ENCODE measurements around the gene TMEM154. TPM values are rescaled to one million over a fixed set of nuclear protein-coding genes. Genes with fewer than 3 reads are reported as not detected.

The TMEM154 gene
- total RNA-seq, 1 experiment from 2014 or later: 0.22 TPM

GRCh38 chr4:152594978-152595925 is 84.5 kb downstream of the TMEM154 start:
- Histone ChIP-seq H3K79me2 (ENCODE audit: low read length) (no peaks in the 10 kb centered on the region), H3K36me3 (ENCODE audit: insufficient read depth, low read length) (no peaks in the 10 kb centered on the region), H3K4me2 (ENCODE audit: low read depth, low read length, poor library complexity, severe bottlenecking) (no peak overlapping the region), H4K20me1 (ENCODE audit: insufficient read depth, low read depth, low read length) (no peaks in the 10 kb centered on the region), H3K9me2 (replicated peaks; ENCODE audit: insufficient read depth, low read length) (no peaks in the 10 kb centered on the region), H3K4me1 (ENCODE audit: low read length) (no peaks in the 10 kb centered on the region), H3K9ac (ENCODE audit: low read length) (no peak overlapping the region), H3K27me3 (ENCODE audit: low read length) (no peaks in the 10 kb centered on the region), H3K4me3 (ENCODE audit: low read length) (no peak overlapping the region), H3K9me3 (ENCODE audit: low read length) (no peaks in the 10 kb centered on the region), H2AFZ (ENCODE audit: low read length) (no peak overlapping the region), H3K27ac (ENCODE audit: low read length) (no peak overlapping the region)
- no peak for DNase-seq

- H3K36me3 ChIP-seq (ENCODE audit: insufficient read depth, low read length): no peaks in the 10 kb centered on the region
- H2AFZ ChIP-seq (ENCODE audit: low read length): no peak overlapping the region
- H3K27me3 ChIP-seq (ENCODE audit: low read length): no peaks in the 10 kb centered on the region
- no peaks in the 10 kb centered on the region for H3K9me3 ChIP-seq (ENCODE audit: low read length)
- H3K79me2 ChIP-seq (ENCODE audit: low read length): no peaks in the 10 kb centered on the region
- no peak overlapping the region for H3K4me3 ChIP-seq (ENCODE audit: low read length)
- no peaks in the 10 kb centered on the region for H4K20me1 ChIP-seq (ENCODE audit: insufficient read depth, low read depth, low read length)
- no peaks in the 10 kb centered on the region for H3K4me1 ChIP-seq (ENCODE audit: low read length)
- no peaks in the 10 kb centered on the region for H3K9me2 ChIP-seq (replicated peaks; ENCODE audit: insufficient read depth, low read length)
- no peak overlapping the region for H3K9ac ChIP-seq (ENCODE audit: low read length)
- H3K27ac ChIP-seq (ENCODE audit: low read length): no peak overlapping the region
- DNase-seq: no peak
- H3K4me2 ChIP-seq (ENCODE audit: low read depth, low read length, poor library complexity, severe bottlenecking): no peak overlapping the region
Measured at GRCh38 chr4:152594057-152594456, 85.7 kb downstream of the TMEM154 start.

GRCh38 chr4:152591876-152592275 is 87.9 kb downstream of the TMEM154 start:
- Histone ChIP-seq H3K79me2 (ENCODE audit: low read length) (no peaks in the 10 kb centered on the region), H3K9me3 (ENCODE audit: low read length) (no peaks in the 10 kb centered on the region), H3K4me1 (ENCODE audit: low read length) (no peaks in the 10 kb centered on the region), H4K20me1 (ENCODE audit: insufficient read depth, low read depth, low read length) (no peaks in the 10 kb centered on the region), H2AFZ (ENCODE audit: low read length) (no peak overlapping the region), H3K36me3 (ENCODE audit: insufficient read depth, low read length) (no peaks in the 10 kb centered on the region), H3K27ac (ENCODE audit: low read length) (no peak overlapping the region), H3K4me2 (ENCODE audit: low read depth, low read length, poor library complexity, severe bottlenecking) (no peak overlapping the region), H3K4me3 (ENCODE audit: low read length) (no peak overlapping the region), H3K27me3 (ENCODE audit: low read length) (no peaks in the 10 kb centered on the region), H3K9me2 (replicated peaks; ENCODE audit: insufficient read depth, low read length) (no peaks in the 10 kb centered on the region), H3K9ac (ENCODE audit: low read length) (no peak overlapping the region)
- DNase-seq: no peak

- Histone ChIP-seq H3K9me2 (replicated peaks; ENCODE audit: insufficient read depth, low read length) (no peaks in the 10 kb centered on the region), H3K9me3 (ENCODE audit: low read length) (no peaks in the 10 kb centered on the region), H3K4me3 (ENCODE audit: low read length) (no peak overlapping the region), H3K4me2 (ENCODE audit: low read depth, low read length, poor library complexity, severe bottlenecking) (no peak overlapping the region), H4K20me1 (ENCODE audit: insufficient read depth, low read depth, low read length) (no peaks in the 10 kb centered on the region), H3K27ac (ENCODE audit: low read length) (no peak overlapping the region), H3K36me3 (ENCODE audit: insufficient read depth, low read length) (no peaks in the 10 kb centered on the region), H3K9ac (ENCODE audit: low read length) (no peak overlapping the region), H2AFZ (ENCODE audit: low read length) (no peak overlapping the region), H3K27me3 (ENCODE audit: low read length) (no peaks in the 10 kb centered on the region), H3K79me2 (ENCODE audit: low read length) (no peaks in the 10 kb centered on the region), H3K4me1 (ENCODE audit: low read length) (no peaks in the 10 kb centered on the region)
- no peak for DNase-seq
Measured at GRCh38 chr4:152591396-152591795, 88.4 kb downstream of the TMEM154 start.

GRCh38 chr4:152590179-152591031 is 89.4 kb downstream of the TMEM154 start:
- Histone ChIP-seq H3K79me2 (ENCODE audit: low read length) (no peaks in the 10 kb centered on the region), H3K9ac (ENCODE audit: low read length) (no peak overlapping the region), H2AFZ (ENCODE audit: low read length) (no peak overlapping the region), H4K20me1 (ENCODE audit: insufficient read depth, low read depth, low read length) (no peaks in the 10 kb centered on the region), H3K36me3 (ENCODE audit: insufficient read depth, low read length) (no peaks in the 10 kb centered on the region), H3K27me3 (ENCODE audit: low read length) (no peaks in the 10 kb centered on the region), H3K4me3 (ENCODE audit: low read length) (no peak overlapping the region), H3K4me1 (ENCODE audit: low read length) (no peaks in the 10 kb centered on the region), H3K9me2 (replicated peaks; ENCODE audit: insufficient read depth, low read length) (no peaks in the 10 kb centered on the region), H3K9me3 (ENCODE audit: low read length) (no peaks in the 10 kb centered on the region), H3K27ac (ENCODE audit: low read length) (no peak overlapping the region), H3K4me2 (ENCODE audit: low read depth, low read length, poor library complexity, severe bottlenecking) (no peak overlapping the region)
- no peak for DNase-seq

- no peak overlapping the region for H3K4me2 ChIP-seq (ENCODE audit: low read depth, low read length, poor library complexity, severe bottlenecking)
- H3K36me3 ChIP-seq (ENCODE audit: insufficient read depth, low read length): no peaks in the 10 kb centered on the region
- H3K9me3 ChIP-seq (ENCODE audit: low read length): no peaks in the 10 kb centered on the region
- no peaks in the 10 kb centered on the region for H4K20me1 ChIP-seq (ENCODE audit: insufficient read depth, low read depth, low read length)
- peaks cover 8% of the 10 kb centered on the region for H3K4me1 ChIP-seq (ENCODE audit: low read length)
- no peak overlapping the region for H3K4me3 ChIP-seq (ENCODE audit: low read length)
- no peak overlapping the region for H3K9ac ChIP-seq (ENCODE audit: low read length)
- no peak overlapping the region for H3K27ac ChIP-seq (ENCODE audit: low read length)
- no peaks in the 10 kb centered on the region for H3K27me3 ChIP-seq (ENCODE audit: low read length)
- DNase-seq: no peak
- no peaks in the 10 kb centered on the region for H3K79me2 ChIP-seq (ENCODE audit: low read length)
- no peak overlapping the region for H2AFZ ChIP-seq (ENCODE audit: low read length)
- no peaks in the 10 kb centered on the region for H3K9me2 ChIP-seq (replicated peaks; ENCODE audit: insufficient read depth, low read length)
Measured at GRCh38 chr4:152588869-152589268, 90.9 kb downstream of the TMEM154 start.

- Histone ChIP-seq H3K9me2 (replicated peaks; ENCODE audit: insufficient read depth, low read length) (no peaks in the 10 kb centered on the region), H2AFZ (ENCODE audit: low read length) (no peak overlapping the region), H3K9me3 (ENCODE audit: low read length) (no peaks in the 10 kb centered on the region), H3K79me2 (ENCODE audit: low read length) (no peaks in the 10 kb centered on the region), H3K27me3 (ENCODE audit: low read length) (no peaks in the 10 kb centered on the region), H3K4me2 (ENCODE audit: low read depth, low read length, poor library complexity, severe bottlenecking) (no peak overlapping the region), H3K27ac (ENCODE audit: low read length) (no peak overlapping the region), H3K36me3 (ENCODE audit: insufficient read depth, low read length) (no peaks in the 10 kb centered on the region), H3K4me1 (ENCODE audit: low read length) (peaks cover 8% of the 10 kb centered on the region), H3K4me3 (ENCODE audit: low read length) (no peak overlapping the region), H3K9ac (ENCODE audit: low read length) (no peak overlapping the region), H4K20me1 (ENCODE audit: insufficient read depth, low read depth, low read length) (no peaks in the 10 kb centered on the region)
- no peak for DNase-seq
Measured at GRCh38 chr4:152587127-152587526, 92.7 kb downstream of the TMEM154 start.

GRCh38 chr4:152586668-152587067 is 93.1 kb downstream of the TMEM154 start:
- Histone ChIP-seq H3K4me2 (ENCODE audit: low read depth, low read length, poor library complexity, severe bottlenecking) (no peak overlapping the region), H3K9ac (ENCODE audit: low read length) (no peak overlapping the region), H3K36me3 (ENCODE audit: insufficient read depth, low read length) (no peaks in the 10 kb centered on the region), H3K79me2 (ENCODE audit: low read length) (no peaks in the 10 kb centered on the region), H3K9me2 (replicated peaks; ENCODE audit: insufficient read depth, low read length) (no peaks in the 10 kb centered on the region), H3K27ac (ENCODE audit: low read length) (no peak overlapping the region), H3K4me1 (ENCODE audit: low read length) (peaks cover 8% of the 10 kb centered on the region), H2AFZ (ENCODE audit: low read length) (no peak overlapping the region), H4K20me1 (ENCODE audit: insufficient read depth, low read depth, low read length) (no peaks in the 10 kb centered on the region), H3K27me3 (ENCODE audit: low read length) (no peaks in the 10 kb centered on the region), H3K9me3 (ENCODE audit: low read length) (no peaks in the 10 kb centered on the region), H3K4me3 (ENCODE audit: low read length) (no peak overlapping the region)
- DNase-seq: no peak

Data from Karpas-422 (cell line).